GM18909 (cell line): ENCODE data around the gene AKAP1.
"Not testable (repeated sequence)": the region's sequence is repeated elsewhere in the genome, so short reads cannot be mapped to it uniquely, and the experiment has no call there.

ENCODE experiments used
- ATAC-seq: cut with Tn5 transposase; IDR thresholded peaks from one replicate; pipeline ENCODE4 v1.9.1; 2021; ENCODE audit warnings: mild to moderate bottlenecking; ENCODE audit not compliant: unreplicated experiment, poor library complexity

The AKAP1 gene

GRCh38 chr17:57102660-57103059 lies 17.6 kb downstream of the AKAP1 start:
- ATAC-seq: not testable (repeated sequence)

DNA sequence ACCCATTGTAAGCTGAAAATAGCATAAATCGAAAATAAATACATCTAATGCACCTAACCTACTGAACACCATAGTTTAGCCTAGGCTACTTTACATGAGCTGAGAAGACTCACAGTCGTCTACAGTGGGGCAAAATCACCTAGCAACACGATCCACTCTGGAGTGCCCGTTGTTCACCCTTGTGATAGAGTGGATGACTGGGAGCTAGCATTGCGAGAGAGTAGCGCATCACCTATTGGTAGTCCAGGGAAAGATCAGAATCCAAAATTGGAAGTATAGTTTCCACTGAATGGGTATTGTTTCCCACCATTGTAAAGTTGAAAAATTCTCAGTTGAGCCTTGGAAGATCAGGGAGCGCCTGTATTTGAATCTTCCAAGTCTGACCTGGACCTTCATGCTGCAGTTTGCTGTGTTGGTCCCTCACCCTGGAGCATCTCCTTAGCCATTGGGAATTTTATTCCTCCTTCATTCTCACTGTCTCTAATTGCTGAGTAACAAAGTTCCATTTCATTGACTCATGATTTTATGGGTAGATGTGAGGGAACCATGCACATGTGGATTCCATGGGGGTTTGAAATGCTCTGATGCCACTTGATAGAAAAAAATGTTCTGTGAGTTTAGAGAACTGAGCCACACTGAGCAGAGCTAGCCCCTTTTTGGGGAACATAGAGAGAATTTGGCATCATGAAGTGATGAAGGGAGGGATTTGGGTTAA lies 19.6 kb downstream of the AKAP1 start:
- ATAC-seq: no peak

GRCh38 chr17:57105591-57105990 lies 20.5 kb downstream of the AKAP1 start:
- no peak for ATAC-seq

DNA sequence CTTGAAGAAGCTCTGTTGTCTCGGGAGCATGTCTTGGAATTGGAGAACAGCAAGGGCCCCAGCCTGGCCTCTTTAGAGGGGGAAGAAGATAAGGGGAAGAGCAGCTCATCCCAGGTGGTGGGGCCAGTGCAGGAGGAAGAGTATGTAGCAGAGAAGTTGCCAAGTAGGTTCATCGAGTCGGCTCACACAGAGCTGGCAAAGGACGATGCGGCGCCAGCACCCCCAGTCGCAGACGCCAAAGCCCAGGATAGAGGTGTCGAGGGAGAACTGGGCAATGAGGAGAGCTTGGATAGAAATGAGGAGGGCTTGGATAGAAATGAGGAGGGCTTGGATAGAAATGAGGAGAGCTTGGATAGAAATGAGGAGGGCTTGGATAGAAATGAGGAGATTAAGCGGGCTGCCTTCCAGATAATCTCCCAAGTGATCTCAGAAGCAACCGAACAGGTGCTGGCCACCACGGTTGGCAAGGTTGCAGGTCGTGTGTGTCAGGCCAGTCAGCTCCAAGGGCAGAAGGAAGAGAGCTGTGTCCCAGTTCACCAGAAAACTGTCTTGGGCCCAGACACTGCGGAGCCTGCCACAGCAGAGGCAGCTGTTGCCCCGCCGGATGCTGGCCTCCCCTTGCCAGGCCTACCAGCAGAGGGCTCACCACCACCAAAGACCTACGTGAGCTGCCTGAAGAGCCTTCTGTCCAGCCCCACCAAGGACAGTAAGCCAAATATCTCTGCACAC lies 21.2 kb downstream of the AKAP1 start:
- no peak for ATAC-seq

DNA sequence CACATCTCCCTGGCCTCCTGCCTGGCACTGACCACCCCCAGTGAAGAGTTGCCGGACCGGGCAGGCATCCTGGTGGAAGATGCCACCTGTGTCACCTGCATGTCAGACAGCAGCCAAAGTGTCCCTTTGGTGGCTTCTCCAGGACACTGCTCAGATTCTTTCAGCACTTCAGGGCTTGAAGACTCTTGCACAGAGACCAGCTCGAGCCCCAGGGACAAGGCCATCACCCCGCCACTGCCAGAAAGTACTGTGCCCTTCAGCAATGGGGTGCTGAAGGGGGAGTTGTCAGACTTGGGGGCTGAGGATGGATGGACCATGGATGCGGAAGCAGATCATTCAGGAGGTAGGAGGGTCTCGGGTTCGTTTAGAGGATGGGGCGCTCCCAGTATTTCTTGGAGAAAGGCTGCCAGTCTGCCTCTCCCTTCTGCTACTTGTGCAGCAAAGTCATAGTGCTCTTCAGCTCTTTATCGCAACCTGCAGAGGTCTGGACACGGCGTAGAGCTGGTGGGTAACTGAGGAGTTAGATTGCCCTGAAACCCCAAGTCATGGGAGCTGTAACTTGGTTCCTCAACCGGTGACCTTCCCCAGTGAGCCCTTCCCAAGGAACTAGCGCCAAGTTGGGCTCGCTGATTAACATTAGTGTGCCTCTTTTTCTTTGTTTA lies 21.9 kb downstream of the AKAP1 start:
- no peak for ATAC-seq

GRCh38 chr17:57107498-57108101 lies 22.6 kb downstream of the AKAP1 start:
- no peak for ATAC-seq

DNA sequence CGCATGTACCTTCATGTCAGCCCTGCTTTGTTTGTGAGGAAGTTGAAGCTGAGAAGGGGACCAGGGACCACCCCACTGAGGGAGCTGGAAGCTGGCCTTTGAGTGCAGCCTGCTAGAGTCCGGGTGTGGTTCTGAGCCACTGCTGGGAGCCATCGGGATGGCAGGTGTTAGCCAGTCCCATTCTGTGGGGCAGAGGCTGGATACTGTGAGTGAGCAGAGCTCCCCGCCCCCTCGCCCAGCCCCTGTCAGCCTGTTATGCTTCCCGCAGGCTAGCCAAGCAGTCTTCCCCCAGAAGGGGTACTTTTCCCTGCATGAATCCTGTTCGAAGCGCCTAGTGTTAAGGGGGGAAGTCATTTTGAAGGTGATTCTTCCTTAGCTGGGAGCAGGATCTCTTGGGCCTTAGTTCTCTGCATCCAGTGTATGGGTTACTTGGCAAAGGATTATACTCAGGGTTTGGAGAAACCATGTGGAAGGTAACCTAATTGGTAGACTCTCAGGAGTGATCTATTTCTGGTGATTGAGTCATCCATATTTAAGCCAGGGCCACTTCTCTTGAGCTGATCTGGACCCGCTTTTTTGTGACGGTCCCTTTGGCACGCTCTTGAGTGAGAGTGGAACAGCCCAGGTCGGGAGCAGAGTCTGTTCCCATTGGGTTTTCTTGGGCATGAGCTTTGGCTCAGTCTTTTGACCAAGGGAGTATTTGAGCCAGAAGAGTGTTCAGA lies 23.8 kb downstream of the AKAP1 start:
- no peak for ATAC-seq

DNA sequence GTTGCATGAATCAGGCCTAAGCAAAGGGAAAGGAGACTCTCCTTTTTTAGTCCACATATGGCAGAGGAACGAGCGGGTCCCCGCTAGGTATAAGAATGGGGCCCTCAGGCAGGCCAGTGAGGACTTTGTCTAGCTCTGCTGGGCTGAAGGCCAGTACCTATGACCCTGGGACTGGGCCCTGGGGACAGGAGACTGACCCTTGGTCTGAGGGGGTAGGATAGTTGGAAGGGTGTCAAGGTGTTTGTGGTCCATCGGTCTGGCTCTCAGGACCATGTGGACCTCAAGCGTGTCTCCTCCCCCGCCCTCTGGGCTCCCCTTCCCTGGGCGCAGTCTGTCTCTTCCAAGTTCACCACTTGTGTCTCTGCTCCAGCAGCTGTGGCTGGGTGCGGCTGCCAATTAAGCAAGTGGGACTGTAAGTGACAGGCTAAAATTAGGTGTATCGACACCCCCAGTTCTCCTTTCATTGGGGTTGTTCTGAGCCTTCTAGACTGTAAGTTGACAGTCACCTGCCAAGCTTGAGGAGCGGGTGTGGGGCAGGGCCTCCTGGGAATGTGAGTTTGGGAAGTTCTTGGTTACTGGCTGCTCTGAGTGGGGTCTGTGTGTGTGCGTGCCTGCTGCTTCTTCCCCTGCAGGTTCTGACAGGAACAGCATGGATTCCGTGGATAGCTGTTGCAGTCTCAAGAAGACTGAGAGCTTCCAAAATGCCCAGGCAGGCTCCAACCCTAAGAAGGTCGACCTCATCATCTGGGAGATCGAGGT lies 24.5 kb downstream of the AKAP1 start:
- no peak for ATAC-seq

DNA sequence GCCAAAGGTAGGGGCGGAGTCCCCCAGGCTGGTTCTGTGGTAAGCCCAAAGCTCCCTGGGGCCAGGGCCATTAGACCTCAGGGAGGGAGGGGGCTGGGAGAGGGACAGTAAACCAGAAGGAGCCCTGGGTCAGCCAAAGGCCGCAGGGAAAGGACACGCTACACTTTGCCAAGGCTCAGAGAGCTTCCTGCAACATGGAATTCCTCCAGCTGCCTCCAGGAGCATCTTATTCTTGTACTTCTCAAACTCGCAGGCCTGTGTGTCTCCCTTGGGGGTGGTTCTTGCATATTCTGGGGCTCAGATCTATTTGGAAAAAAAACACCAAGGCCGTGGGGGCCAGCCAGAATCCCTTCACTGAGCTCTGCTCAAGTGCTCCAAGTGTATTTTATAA lies 25.1 kb downstream of the AKAP1 start:
- no peak for ATAC-seq

- ATAC-seq: no peak
Observed at GRCh38 chr17:57110579-57111325, 25.7 kb downstream of the AKAP1 start.

GRCh38 chr17:57111386-57111785 lies 26.3 kb downstream of the AKAP1 start:
- no peak for ATAC-seq

- no peak for ATAC-seq
Observed at GRCh38 chr17:57113011-57113410, 28.0 kb downstream of the AKAP1 start.

DNA sequence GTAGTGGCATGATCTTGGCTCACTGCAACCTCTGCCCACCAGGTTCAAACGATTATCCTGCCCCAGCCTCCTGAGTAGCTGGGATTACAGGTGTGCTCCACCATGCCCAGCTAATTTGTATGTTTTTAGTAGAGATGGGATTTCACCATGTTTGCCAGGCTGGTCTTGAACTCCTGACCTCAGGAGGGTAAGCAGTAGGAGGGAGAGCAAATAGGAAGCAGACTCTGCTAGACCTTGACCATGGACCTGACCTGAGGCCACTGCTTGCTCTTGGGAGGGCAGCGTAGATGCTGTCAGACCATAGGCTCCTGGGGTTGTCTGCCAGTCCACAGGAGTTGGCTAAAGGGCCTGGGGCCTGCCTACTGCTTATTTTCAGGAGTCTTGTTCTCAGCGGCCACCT lies 28.6 kb downstream of the AKAP1 start:
- no peak for ATAC-seq

DNA sequence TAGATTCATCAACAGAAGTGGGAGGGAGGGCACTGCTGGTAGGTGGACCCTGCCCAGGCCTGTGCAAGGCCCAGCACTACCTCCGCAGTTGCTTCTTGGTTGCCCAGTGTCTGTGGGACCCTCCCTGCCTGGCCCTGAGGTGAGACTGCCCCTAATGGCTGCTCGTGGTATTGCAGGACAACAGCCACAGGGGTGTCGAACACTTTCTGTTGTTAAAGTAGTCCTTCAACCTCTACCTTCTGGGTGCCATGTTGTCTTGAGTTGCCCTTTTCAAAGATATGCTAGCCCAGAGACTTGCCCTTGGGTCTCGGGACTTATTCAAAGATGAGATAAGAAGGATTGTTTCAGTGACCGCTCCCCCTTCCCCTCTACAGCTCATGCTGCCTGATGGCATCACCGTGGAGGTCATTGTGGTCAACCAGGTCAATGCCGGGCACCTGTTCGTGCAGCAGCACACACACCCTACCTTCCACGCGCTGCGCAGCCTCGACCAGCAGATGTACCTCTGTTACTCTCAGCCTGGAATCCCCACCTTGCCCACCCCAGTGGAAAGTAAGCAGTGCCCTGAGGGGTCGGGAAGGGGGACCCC lies 29.1 kb downstream of the AKAP1 start:
- no peak for ATAC-seq

- no peak for ATAC-seq
Observed at GRCh38 chr17:57115377-57115776, 30.3 kb downstream of the AKAP1 start.

DNA sequence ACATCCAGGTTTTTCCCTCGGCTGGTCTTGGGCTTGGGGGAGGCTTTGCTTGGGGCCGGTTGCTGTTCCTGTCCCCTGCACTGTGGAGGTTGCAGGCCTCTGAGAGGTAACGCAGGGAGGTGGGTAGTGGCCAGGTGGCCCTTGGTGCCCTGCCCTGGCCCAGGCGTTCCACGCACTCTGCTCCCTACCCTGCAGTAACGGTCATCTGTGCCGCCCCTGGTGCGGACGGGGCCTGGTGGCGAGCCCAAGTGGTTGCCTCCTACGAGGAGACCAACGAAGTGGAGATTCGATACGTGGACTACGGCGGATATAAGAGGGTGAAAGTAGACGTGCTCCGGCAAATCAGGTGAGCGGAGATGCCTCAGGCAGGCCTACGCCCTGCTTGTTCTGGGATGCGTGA lies 30.9 kb downstream of the AKAP1 start:
- ATAC-seq: no peak

- ATAC-seq: no peak
Observed at GRCh38 chr17:57117798-57118197, 32.8 kb downstream of the AKAP1 start.

GRCh38 chr17:57120814-57121213 lies 35.8 kb downstream of the AKAP1 start:
- no peak for ATAC-seq
